DMS114 treated with DMSO at 0.1 percent for 48 hours (cell line): ENCODE data around the gene PSAPL1.
"Not testable (repeated sequence)": the region's sequence is repeated elsewhere in the genome, so short reads cannot be mapped to it uniquely, and the experiment has no call there.

Source experiments
- DNase-seq: peaks from one replicate; lab custom pipeline; 2025; ENCODE audit not compliant: unreplicated experiment; lab: John Stamatoyannopoulos, UW

The PSAPL1 gene

DNA sequence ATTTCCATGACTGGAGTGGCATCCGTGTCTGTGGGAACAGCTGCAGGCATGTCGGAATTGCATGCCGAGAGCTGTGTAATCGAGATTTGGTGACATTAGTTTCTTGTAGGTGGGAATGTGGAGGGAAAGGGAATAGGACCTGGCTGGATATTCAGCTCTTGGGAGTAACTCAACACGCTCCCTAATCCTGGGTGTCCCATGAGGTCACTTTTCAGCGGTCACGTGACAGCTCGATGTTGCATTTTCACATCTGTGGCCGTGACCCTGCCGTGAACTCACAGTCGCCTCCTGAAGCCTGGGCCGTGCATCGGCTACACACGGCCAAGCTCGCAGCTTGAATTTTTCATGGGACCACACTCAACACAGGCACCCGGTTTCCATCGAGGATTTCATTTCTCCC lies 25.8 kb upstream of the PSAPL1 start:
- no peak for DNase-seq

DNA sequence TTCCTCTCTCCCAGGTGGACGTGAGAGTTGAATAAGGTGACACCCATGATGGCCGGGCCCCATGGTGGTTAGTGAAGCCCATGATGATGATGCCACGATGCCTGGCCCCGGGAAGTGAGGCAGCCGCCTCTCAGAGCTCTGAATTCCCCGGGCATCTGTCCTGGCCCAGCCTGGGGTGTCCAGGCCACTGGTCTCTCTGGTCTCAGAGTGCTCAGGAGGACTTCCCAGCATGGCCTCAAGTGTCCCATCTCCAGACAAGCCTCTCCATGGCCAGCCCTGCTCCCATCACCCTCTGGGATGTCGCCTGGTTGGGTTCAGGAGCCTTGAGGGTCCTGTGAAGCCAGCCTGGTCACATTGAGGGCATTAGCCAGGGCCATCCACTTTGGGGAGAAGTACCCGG lies 24.7 kb upstream of the PSAPL1 start:
- DNase-seq, result no peak

- DNase-seq, result no peak
Observed at GRCh38 chr4:7458477-7458876, 23.7 kb upstream of the PSAPL1 start.

- no peak for DNase-seq
Observed at GRCh38 chr4:7458066-7458425, 23.3 kb upstream of the PSAPL1 start.

DNA sequence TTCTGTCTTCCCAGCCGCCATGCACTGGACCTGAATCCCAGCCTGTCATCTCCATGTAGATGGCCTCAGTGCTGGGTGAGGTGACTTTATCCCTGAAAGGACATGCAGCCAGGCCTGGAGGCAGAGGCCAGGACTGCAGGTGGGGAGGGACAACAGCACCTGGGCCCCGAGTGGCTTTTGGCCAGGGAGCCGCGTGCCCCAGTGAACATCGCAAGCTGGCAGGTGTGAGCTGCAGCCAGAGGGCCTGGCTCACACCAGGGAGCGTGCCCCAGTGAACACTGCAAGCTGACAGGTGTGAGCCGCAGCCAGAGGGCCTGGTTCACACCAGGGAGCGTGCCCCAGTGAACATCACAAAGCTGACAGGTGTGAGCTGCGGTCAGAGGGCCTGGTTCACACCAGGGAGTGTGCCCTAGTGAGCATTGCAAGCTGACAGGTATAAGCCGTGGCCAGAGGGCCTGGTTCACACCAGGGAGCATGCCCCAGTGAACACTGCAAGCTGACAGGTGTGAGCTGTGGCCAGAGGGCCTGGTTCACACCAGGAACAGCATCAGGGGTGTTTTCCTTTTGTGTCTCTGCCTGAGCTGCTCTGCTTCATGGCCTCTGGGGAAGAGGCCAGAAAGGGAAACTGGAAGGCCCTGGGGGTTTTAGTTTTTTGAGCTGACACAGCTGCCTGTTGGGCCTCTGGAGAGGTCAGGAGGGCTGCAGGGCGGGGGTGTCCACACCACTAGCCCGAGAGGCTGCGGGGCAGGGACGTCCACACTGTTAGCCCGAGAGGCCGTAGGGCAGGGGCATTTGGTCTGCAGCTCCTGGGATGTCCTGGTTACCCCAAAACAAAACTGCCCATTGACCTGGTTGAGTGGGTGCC lies 22.7 kb upstream of the PSAPL1 start:
- no peak for DNase-seq

DNA sequence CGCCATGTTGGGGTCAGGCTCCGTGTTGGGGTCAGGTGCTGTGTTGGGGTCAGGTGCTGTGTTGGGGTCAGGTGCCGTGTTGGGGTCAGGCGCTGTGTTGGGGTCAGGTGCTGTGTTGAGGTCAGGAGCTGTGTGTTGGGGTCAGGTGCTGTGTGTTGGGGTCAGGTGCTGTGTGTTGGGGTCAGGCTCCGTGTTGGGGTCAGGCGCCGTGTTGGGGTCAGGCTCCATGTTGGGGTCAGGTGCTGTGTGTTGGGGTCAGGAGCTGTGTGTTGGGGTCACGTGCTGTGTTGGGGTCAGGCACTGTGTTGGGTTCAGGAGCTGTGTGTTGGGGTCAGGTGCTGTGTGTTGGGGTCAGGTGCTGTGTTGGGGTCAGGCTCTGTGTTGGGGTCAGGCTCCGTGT lies 18.1 kb upstream of the PSAPL1 start:
- not testable (repeated sequence) for DNase-seq

GRCh38 chr4:7451800-7452199 lies 17.1 kb upstream of the PSAPL1 start:
- DNase-seq, result no peak

- DNase-seq, result no peak
Observed at GRCh38 chr4:7451434-7451789, 16.7 kb upstream of the PSAPL1 start.

DNA sequence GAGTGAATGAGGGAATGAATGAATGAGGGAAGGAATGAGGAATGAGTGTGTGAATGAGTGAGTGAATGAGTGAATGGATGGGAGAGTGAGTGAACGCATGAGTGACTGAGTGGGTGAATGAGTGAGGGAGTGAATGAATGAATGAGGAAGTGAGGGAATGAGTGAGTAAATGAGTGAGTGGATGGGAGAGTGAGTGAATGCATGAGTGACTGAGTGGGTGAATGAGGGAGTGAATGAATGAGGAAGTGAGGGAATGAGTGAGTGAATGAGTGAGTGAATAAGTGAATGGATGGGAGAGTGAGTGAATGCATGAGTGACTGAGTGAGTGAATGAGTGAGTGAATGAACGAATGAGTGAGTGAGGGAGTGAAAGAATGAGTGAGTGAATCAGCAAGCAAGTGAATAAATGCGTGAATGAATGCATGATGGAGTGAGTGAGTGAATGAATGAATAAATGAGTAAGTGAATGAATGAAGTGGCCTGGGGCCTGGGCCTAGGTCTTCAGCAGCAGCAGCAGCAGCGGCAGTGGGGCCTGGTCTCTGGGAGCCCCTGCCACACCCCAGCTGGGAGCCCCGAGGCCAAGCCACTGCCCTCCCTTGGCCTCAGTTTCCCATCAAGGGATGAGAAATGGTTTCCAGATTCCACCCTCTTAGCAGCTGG lies 16.2 kb upstream of the PSAPL1 start:
- no peak for DNase-seq

DNA sequence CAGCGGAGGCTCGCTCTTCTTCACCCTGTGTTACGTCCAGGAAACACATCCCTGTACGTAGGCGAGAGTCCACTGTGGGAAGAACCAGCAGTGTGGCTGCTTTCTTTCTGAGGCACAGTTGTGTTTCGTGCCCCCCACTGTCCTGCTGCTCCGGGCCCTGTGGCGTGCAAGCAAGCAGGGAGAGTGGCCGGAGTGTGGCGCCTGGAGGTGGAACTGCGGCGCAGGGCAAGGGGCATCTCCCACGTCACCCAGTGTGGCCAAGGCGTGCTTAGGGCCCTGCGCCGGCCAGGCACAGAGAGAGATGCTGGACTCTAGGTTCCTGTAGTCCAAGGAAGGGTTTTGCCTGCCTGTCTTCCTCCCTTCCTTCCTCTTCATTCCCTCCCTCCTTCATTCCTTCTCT lies 13.3 kb upstream of the PSAPL1 start:
- no peak for DNase-seq

DNA sequence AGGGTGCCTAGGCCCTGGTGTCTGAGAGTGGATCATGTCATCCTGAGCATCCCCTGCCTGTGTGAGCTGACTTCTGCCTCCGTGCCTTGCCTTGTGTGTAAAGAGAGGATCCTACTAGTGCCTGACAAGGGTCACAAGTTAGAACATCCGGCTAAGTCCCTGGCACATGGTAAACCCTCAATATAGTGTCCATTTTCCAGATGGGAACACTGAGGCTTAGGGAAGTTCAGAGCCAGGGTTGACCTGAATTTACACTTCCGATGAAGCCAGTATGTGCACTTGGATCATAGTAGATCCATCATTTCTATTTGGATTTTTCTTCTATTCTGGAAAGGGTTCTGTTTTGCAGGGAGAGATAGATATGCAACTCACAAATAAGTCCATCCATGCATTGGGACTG lies 12.5 kb upstream of the PSAPL1 start:
- DNase-seq, result no peak

DNA sequence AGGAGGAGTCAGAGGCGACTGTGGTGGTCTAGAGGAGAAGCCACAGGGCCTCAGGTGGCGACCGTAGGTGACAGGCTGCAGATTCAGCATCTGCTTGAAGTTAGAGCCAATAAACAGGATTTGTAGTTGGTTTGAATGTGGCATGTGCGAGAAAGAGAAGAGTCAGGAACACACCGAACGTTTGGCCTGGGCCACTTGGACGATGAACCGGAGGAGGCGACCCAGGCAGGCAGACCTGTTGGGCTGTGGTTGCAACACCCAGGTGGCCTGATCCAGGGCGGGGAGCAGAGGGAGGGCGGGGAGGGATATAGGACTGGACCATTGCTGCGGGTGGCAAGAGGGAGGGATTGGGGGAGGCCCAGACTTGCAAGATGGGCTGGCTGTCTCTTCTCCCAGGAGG lies 10.0 kb upstream of the PSAPL1 start:
- no peak for DNase-seq

- no peak for DNase-seq
Observed at GRCh38 chr4:7444314-7444713, 9.6 kb upstream of the PSAPL1 start.

GRCh38 chr4:7442574-7443162 lies 7.9 kb upstream of the PSAPL1 start:
- no peak for DNase-seq

- DNase-seq, result no peak
Observed at GRCh38 chr4:7441201-7441600, 6.5 kb upstream of the PSAPL1 start.

DNA sequence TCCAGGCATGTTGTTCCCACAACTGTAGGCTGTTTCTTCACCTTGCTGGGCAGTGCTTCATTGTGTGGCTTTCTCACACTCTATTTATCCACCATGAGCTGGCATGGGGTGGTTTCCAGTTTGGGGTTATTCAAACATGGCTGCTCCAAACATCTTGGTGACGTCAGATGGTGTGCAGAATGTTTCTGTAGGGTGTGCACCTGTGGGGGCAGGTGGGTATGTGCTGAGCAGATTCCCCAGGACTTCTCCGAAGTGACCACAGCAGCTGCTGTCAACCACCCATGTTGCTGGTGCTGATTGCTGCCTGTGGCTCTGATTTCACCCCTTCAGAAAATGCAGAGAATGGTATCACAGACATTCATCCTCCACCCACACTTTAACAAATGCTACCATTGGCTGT lies 5.0 kb upstream of the PSAPL1 start:
- no peak for DNase-seq

DNA sequence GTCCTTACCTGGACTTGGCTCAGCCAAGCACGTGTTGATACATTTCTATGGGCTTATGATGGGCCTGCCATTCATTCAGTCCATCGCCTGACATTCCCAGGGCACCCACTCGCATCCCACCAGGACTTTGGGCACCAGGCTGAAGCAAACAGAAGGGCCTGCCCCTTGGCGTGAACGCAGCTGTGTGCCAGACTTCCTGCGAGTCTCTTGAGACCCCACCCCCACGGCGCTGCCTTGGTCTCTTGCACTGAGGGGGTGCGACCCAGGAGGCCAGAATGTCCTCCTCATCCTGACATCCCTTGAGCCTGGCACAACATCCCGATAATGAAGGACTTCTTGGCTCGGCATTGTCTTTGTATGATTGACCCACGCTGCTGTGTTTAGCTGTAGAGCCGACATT lies 1.5 kb upstream of the PSAPL1 start:
- no peak for DNase-seq

GRCh38 chr4:7435471-7436061 lies 836 bp upstream of the PSAPL1 start:
- no peak for DNase-seq

DNA sequence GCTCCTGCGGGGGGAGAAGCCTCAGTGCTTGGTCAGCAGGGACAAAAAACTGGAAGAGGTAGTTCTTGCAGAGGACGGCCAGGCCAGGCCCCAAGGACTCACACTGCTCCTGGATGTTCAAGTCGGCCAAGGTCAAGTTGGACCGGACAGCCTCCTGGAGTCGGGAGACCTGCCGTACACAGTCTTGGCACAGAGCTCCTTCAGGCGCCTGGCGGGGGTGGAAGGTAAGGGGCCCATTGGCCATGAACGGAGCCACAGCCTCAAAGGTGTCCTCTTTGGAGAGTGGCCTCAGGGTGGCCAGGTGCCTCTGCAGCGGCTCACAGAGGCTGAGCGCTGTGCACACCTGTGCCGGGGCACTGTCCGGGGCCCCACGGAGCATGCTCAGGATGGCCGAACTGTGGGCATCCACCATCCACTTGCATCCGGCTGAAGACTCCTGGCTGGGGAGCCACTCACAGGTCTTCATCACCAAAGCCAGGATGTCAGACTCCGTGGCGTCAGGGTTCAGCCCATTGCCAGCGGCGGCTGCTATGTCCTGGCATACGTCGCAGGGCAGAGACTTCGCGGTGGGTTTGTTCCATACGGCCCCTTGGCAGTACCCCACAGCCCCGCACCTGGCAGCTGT lies 477 bp downstream of the PSAPL1 start:
- no peak for DNase-seq

GRCh38 chr4:7433376-7434140 lies 1.2 kb downstream of the PSAPL1 start:
- no peak for DNase-seq
